Mammary epithelial cell (primary cell): Measurements from ENCODE around the gene QSOX2.

Experiments
- CTCF ChIP-seq, 2 donors: IDR thresholded peaks in 1 of 2; conservative IDR thresholded peaks in 1 of 2; 2 replicates each; pipeline ENCODE4 v1.5.1; 2011 to 2012; ENCODE audit warnings: inconsistent platforms in 2 of 2, low read length in 2 of 2, mild to moderate bottlenecking in 2 of 2, control low read depth in 1 of 2, low read depth in 1 of 2; ENCODE audit not compliant: insufficient read depth in 1 of 2; ENCODE audit errors: extremely low read depth in 1 of 2
- EZH2 ChIP-seq: IDR thresholded peaks from 2 replicates; pipeline ENCODE4 v1.6.1; 2012; ENCODE audit warnings: low read length, inconsistent platforms, borderline replicate concordance

DNA sequence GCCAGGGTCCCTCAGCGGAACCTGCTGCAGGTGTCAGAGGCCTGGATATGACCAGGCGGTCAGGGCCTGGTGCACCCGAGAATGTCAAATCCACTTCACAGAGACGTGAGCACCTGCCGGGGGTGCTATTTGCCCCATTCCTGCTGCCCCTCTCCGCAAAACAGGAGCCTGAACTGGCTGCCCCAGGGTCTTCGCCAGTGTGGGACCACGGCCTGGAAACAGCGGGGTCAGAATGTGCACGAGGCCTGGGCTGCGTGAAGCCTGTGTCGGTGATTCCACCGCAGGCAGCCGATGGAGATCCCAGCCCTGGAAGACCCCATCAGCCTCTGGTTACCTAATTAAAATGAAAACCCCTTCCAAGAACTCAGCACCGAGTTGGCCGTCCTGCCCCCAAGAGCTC, 85.8 kb downstream of the QSOX2 start:
- no peak for TF ChIP-seq CTCF (conservative IDR thresholded peaks at IDR 0.05 in 1 of 2, IDR thresholded peaks at IDR 0.05 in 1 of 2; ENCODE audit: extremely low read depth in 1 of 2, insufficient read depth in 1 of 2, low read depth in 1 of 2, low read length in 2 of 2)
- TF ChIP-seq EZH2 = no peak
